GM21528 (cell line): ENCODE measurements around the gene SNX10.

Experiments used
- ATAC-seq: cut with Tn5 transposase; IDR thresholded peaks from one replicate; pipeline ENCODE4 v1.9.1; 2021; ENCODE audit warnings: mild to moderate bottlenecking, moderate library complexity; ENCODE audit not compliant: unreplicated experiment, low FRiP score

The SNX10 gene

GRCh38 chr7:26332698-26333097 lies 41.0 kb downstream of the SNX10 start:
- no peak for ATAC-seq

GRCh38 chr7:26334166-26334859 lies 42.7 kb downstream of the SNX10 start:
- no peak for ATAC-seq

- ATAC-seq, result no peak
Measured at GRCh38 chr7:26337232-26337865, 45.7 kb downstream of the SNX10 start.

GRCh38 chr7:26340476-26341018 lies 48.9 kb downstream of the SNX10 start:
- no peak for ATAC-seq

GRCh38 chr7:26343320-26343832 lies 51.7 kb downstream of the SNX10 start:
- no peak for ATAC-seq

GRCh38 chr7:26343837-26344236 lies 52.2 kb downstream of the SNX10 start:
- ATAC-seq, result no peak

- ATAC-seq, result no peak
Measured at GRCh38 chr7:26345202-26345601, 53.5 kb downstream of the SNX10 start.

- no peak for ATAC-seq
Measured at GRCh38 chr7:26345837-26346236, 54.2 kb downstream of the SNX10 start.

GRCh38 chr7:26346611-26347203 lies 55.0 kb downstream of the SNX10 start:
- no peak for ATAC-seq

GRCh38 chr7:26348234-26348851 lies 56.7 kb downstream of the SNX10 start:
- ATAC-seq, result peak; percentile 58

- no peak for ATAC-seq
Measured at GRCh38 chr7:26349005-26349915, 57.6 kb downstream of the SNX10 start.

- no peak for ATAC-seq
Measured at GRCh38 chr7:26351171-26351570, 59.5 kb downstream of the SNX10 start.

GRCh38 chr7:26356229-26356628 lies 64.6 kb downstream of the SNX10 start:
- ATAC-seq, result no peak

- ATAC-seq, result no peak
Measured at GRCh38 chr7:26356929-26357798, 65.5 kb downstream of the SNX10 start.

- ATAC-seq, result no peak
Measured at GRCh38 chr7:26357799-26358151, 66.1 kb downstream of the SNX10 start.

- no peak for ATAC-seq
Measured at GRCh38 chr7:26360650-26361049, 69.0 kb downstream of the SNX10 start.

- ATAC-seq, result no peak
Measured at GRCh38 chr7:26361637-26362036, 70.0 kb downstream of the SNX10 start.

GRCh38 chr7:26363465-26363864 lies 71.8 kb downstream of the SNX10 start:
- ATAC-seq, result no peak
